Neural cell (in vitro differentiated cells): ENCODE data around the gene RTN4. TPM values are rescaled to one million over a fixed set of nuclear protein-coding genes. Genes with fewer than 3 reads are reported as not detected.

Experiments used
- H2AFZ ChIP-seq: fragments of 200-600, 300-800 bp; sonication (generic), shearing (Covaris generic); 2 replicates; pipeline ENCODE4 v1.6.0; 2014; ENCODE audit warnings: low read depth, mild to moderate bottlenecking, antibody characterized with exemption, low read length, moderate library complexity
- H3F3A ChIP-seq: fragments of 200-600 bp; shearing (Covaris generic); 2 replicates; pipeline ENCODE4 v1.6.1; 2016; ENCODE audit warnings: mild to moderate bottlenecking, moderate library complexity, mixed read lengths, antibody characterized with exemption, low read length; ENCODE audit not compliant: insufficient read depth, poor library complexity, severe bottlenecking
- H3K27ac ChIP-seq: fragments of 200-600, 300-800 bp; sonication (generic), shearing (Covaris generic); 2 replicates; pipeline ENCODE4 v1.5.1; 2014; ENCODE audit warnings: mild to moderate bottlenecking, low read length, moderate library complexity
- H3K27me3 ChIP-seq: fragments of 300-800, 200-600 bp; sonication (generic), shearing (Covaris generic); 2 replicates; pipeline ENCODE4 v1.6.0; 2014; ENCODE audit warnings: mild to moderate bottlenecking, low read depth, low read length, moderate library complexity; ENCODE audit not compliant: insufficient read depth
- H3K36me3 ChIP-seq: fragments of 300-800, 200-600 bp; sonication (generic), shearing (Covaris generic); 2 replicates; pipeline ENCODE4 v1.5.1; 2014; ENCODE audit warnings: mild to moderate bottlenecking, antibody characterized with exemption, low read length, moderate library complexity; ENCODE audit not compliant: insufficient read depth
- H3K4me2 ChIP-seq: fragments of 300-800, 200-600 bp; sonication (generic), shearing (Covaris generic); 2 replicates; pipeline ENCODE4 v1.6.0; 2014; ENCODE audit warnings: mild to moderate bottlenecking, low read length
- H3K4me3 ChIP-seq: fragments of 300-800, 200-600 bp; sonication (generic), shearing (Covaris generic); 2 replicates; pipeline ENCODE4 v1.5.1; 2014; ENCODE audit warnings: mild to moderate bottlenecking, low read length, moderate library complexity
- H3K79me2 ChIP-seq: fragments of 200-600 bp; shearing (Covaris generic); replicated peaks from 2 replicates; pipeline ENCODE4 v1.6.0; 2014; ENCODE audit warnings: mild to moderate bottlenecking, low read length, moderate library complexity; ENCODE audit not compliant: insufficient read depth
- H3K9ac ChIP-seq: fragments of 300-800, 200-600 bp; sonication (generic), shearing (Covaris generic); 2 replicates; pipeline ENCODE4 v1.6.1; 2016; ENCODE audit warnings: mild to moderate bottlenecking, low read length, mixed read lengths
- H3K9me2 ChIP-seq: fragments of 200-600 bp; shearing (Covaris generic); 2 replicates; pipeline ENCODE4 v1.6.1; 2016; ENCODE audit warnings: mild to moderate bottlenecking, low read length, mixed read lengths; ENCODE audit not compliant: insufficient read depth
- H3K9me3 ChIP-seq: fragments of 200-600, 300-800 bp; sonication (generic), shearing (Covaris generic); 2 replicates; pipeline ENCODE4 v1.6.1; 2016; ENCODE audit warnings: mild to moderate bottlenecking, mixed run types, low read length, moderate library complexity, mixed read lengths
- H4K20me1 ChIP-seq: fragments of 200-600 bp; shearing (Covaris generic); 2 replicates; pipeline ENCODE4 v1.6.1; 2016; ENCODE audit warnings: mild to moderate bottlenecking, mixed run types; ENCODE audit not compliant: insufficient read depth
- EP300 ChIP-seq: fragments of 450-650 bp; conservative IDR thresholded peaks from 2 replicates; pipeline ENCODE4 v1.6.1; 2014; ENCODE audit warnings: antibody characterized with exemption, mild to moderate bottlenecking, moderate library complexity; ENCODE audit not compliant: poor library complexity, severe bottlenecking
- EZH2 ChIP-seq: fragments of 200-600, 300-800 bp; shearing (Covaris generic), sonication (generic); IDR thresholded peaks from 2 replicates; pipeline ENCODE4 v1.6.1; 2014; ENCODE audit warnings: antibody characterized with exemption, low read length, borderline replicate concordance, mild to moderate bottlenecking; ENCODE audit not compliant: insufficient read depth, poor library complexity, severe bottlenecking
- MXI1 ChIP-seq: fragments of 450-650 bp; conservative IDR thresholded peaks from 2 replicates; pipeline ENCODE4 v1.6.1; 2014; ENCODE audit warnings: antibody characterized with exemption, mild to moderate bottlenecking; ENCODE audit not compliant: poor library complexity, severe bottlenecking
- POLR2AphosphoS5 ChIP-seq: IDR thresholded peaks from 2 replicates; pipeline ENCODE4 v1.6.1; 2012
- RAD21 ChIP-seq: fragments of 450-650 bp; conservative IDR thresholded peaks from 2 replicates; pipeline ENCODE4 v1.6.1; 2014; ENCODE audit warnings: antibody characterized with exemption, mild to moderate bottlenecking, moderate library complexity
- REST ChIP-seq: IDR thresholded peaks from 2 replicates; pipeline ENCODE4 v1.6.1; 2012; ENCODE audit warnings: borderline replicate concordance
- SMC3 ChIP-seq: fragments of 450-650 bp; conservative IDR thresholded peaks from 2 replicates; pipeline ENCODE4 v1.6.1; 2014; ENCODE audit warnings: antibody characterized with exemption, mild to moderate bottlenecking, moderate library complexity; ENCODE audit not compliant: poor library complexity
- TAF1 ChIP-seq: IDR thresholded peaks from 2 replicates; pipeline ENCODE4 v1.6.1; 2012; ENCODE audit warnings: low read depth
- polyA plus RNA-seq: library from polyadenylated mRNA; depleted of rRNA; stranded (reverse); fragments of >200 nt; gene quantifications from 2 replicates; pipeline ENCODE4 v1.2.3, GENCODE V29; 2014
- TF ChIP-seq, protein P1 (sequence below): fragments of 450-650 bp; IDR thresholded peaks from 2 replicates; pipeline ENCODE4 v1.5.1; 2014; ENCODE audit warnings: antibody characterized with exemption, mild to moderate bottlenecking, moderate library complexity; ENCODE audit not compliant: poor library complexity, severe bottlenecking

The RTN4 gene
- polyA plus RNA-seq, 1 donor from 2014 or later = 582 TPM

- no peaks in the 10 kb centered on the region for H3F3A ChIP-seq
- no peaks in the 10 kb centered on the region for H3K9me2 ChIP-seq
- no peaks in the 10 kb centered on the region for H4K20me1 ChIP-seq
- H3K4me3 ChIP-seq = no peak overlapping the region
- no peak overlapping the region for H3K9ac ChIP-seq
- H2AFZ ChIP-seq = no peak overlapping the region
- H3K79me2 ChIP-seq = no peaks in the 10 kb centered on the region
- H3K4me2 ChIP-seq = no peak overlapping the region
- H3K27ac ChIP-seq = no peak overlapping the region
- H3K27me3 ChIP-seq = no peaks in the 10 kb centered on the region
- TF ChIP-seq, protein P1, sequence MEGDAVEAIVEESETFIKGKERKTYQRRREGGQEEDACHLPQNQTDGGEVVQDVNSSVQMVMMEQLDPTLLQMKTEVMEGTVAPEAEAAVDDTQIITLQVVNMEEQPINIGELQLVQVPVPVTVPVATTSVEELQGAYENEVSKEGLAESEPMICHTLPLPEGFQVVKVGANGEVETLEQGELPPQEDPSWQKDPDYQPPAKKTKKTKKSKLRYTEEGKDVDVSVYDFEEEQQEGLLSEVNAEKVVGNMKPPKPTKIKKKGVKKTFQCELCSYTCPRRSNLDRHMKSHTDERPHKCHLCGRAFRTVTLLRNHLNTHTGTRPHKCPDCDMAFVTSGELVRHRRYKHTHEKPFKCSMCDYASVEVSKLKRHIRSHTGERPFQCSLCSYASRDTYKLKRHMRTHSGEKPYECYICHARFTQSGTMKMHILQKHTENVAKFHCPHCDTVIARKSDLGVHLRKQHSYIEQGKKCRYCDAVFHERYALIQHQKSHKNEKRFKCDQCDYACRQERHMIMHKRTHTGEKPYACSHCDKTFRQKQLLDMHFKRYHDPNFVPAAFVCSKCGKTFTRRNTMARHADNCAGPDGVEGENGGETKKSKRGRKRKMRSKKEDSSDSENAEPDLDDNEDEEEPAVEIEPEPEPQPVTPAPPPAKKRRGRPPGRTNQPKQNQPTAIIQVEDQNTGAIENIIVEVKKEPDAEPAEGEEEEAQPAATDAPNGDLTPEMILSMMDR = no peak
- TF ChIP-seq EZH2 = no peak
- no peak for TF ChIP-seq RAD21
- TF ChIP-seq EP300 = no peak
- no peak for TF ChIP-seq REST
- TF ChIP-seq SMC3 = no peak
- no peak for TF ChIP-seq MXI1
- no peak for TF ChIP-seq POLR2AphosphoS5
- no peak for TF ChIP-seq TAF1
- H3K36me3 ChIP-seq = no peaks in the 10 kb centered on the region
- H3K9me3 ChIP-seq = no peaks in the 10 kb centered on the region
Measured at GRCh38 chr2:55096586-55096985, 46.3 kb upstream of the RTN4 start.

- TF ChIP-seq RAD21 (no peak), REST (no peak), EZH2 (no peak), EP300 (no peak), TAF1 (no peak), POLR2AphosphoS5 (no peak), MXI1 (no peak), SMC3 (no peak)
- TF ChIP-seq, protein P1 = no peak
- no peak overlapping the region for H2AFZ ChIP-seq
- no peaks in the 10 kb centered on the region for H3K27me3 ChIP-seq
- no peaks in the 10 kb centered on the region for H3K79me2 ChIP-seq
- H3K36me3 ChIP-seq = no peaks in the 10 kb centered on the region
- H3K9ac ChIP-seq = no peak overlapping the region
- no peaks in the 10 kb centered on the region for H4K20me1 ChIP-seq
- H3K27ac ChIP-seq = no peak overlapping the region
- H3K9me3 ChIP-seq = no peaks in the 10 kb centered on the region
- H3F3A ChIP-seq = no peaks in the 10 kb centered on the region
- no peak overlapping the region for H3K4me3 ChIP-seq
- no peak overlapping the region for H3K4me2 ChIP-seq
- H3K9me2 ChIP-seq = no peaks in the 10 kb centered on the region
Measured at GRCh38 chr2:55093381-55093780, 43.1 kb upstream of the RTN4 start.
